Measurements from ENCODE around the gene TBC1D22A. TPM values are rescaled to one million over a fixed set of nuclear protein-coding genes. Genes with fewer than 3 reads are reported as not detected.

TBC1D22A gene
- polyA plus RNA-seq, 1 experiment: 24.2 TPM

DNA sequence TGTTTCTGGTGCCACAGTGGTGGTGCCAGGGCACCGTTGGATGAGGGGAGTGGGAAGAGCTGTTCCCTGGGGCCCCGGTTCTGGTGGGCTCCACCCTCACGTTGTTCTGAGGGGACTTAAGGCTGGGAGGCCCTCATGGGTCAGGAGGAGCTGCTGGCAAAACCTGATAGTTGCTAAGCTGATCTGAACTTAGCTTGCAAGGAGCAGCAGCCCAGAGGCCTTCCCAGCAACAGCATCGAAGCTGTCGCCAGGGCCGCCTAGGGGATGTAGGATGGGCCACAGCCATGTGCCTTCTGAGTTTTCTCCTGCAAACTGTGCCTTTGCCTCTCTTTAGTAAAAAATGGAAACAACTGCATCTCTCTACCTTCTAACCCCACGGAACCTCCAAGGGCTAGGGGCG, 240.2 kb downstream of the TBC1D22A start:
- Histone ChIP-seq H3K27me3 (ENCODE audit: control insufficient read depth, insufficient read depth, low read length) (no peaks in the 10 kb centered on the region), H3K36me3 (ENCODE audit: control insufficient read depth, insufficient read depth, low read length) (0 out of 2 replicates have a peak, but pooled peaks cover 1% of the 10 kb centered on the region), H3K4me3 (ENCODE audit: low read depth, low read length) (no peak overlapping the region)
- no peak for DNase-seq (ENCODE audit: low read depth)
- CTCF ChIA-PET: interaction anchor here (1.4 kb wide), 1 partner anchor 10 kb away, joined by 3 read pairs; no protein-coding TSS in a partner anchor
- POLR2A ChIA-PET: no interaction called here
- TF ChIP-seq, protein P1, sequence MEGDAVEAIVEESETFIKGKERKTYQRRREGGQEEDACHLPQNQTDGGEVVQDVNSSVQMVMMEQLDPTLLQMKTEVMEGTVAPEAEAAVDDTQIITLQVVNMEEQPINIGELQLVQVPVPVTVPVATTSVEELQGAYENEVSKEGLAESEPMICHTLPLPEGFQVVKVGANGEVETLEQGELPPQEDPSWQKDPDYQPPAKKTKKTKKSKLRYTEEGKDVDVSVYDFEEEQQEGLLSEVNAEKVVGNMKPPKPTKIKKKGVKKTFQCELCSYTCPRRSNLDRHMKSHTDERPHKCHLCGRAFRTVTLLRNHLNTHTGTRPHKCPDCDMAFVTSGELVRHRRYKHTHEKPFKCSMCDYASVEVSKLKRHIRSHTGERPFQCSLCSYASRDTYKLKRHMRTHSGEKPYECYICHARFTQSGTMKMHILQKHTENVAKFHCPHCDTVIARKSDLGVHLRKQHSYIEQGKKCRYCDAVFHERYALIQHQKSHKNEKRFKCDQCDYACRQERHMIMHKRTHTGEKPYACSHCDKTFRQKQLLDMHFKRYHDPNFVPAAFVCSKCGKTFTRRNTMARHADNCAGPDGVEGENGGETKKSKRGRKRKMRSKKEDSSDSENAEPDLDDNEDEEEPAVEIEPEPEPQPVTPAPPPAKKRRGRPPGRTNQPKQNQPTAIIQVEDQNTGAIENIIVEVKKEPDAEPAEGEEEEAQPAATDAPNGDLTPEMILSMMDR (IDR thresholded peaks at IDR 0.05; ENCODE audit: insufficient read depth, low read depth, low read length): no peak

DNA sequence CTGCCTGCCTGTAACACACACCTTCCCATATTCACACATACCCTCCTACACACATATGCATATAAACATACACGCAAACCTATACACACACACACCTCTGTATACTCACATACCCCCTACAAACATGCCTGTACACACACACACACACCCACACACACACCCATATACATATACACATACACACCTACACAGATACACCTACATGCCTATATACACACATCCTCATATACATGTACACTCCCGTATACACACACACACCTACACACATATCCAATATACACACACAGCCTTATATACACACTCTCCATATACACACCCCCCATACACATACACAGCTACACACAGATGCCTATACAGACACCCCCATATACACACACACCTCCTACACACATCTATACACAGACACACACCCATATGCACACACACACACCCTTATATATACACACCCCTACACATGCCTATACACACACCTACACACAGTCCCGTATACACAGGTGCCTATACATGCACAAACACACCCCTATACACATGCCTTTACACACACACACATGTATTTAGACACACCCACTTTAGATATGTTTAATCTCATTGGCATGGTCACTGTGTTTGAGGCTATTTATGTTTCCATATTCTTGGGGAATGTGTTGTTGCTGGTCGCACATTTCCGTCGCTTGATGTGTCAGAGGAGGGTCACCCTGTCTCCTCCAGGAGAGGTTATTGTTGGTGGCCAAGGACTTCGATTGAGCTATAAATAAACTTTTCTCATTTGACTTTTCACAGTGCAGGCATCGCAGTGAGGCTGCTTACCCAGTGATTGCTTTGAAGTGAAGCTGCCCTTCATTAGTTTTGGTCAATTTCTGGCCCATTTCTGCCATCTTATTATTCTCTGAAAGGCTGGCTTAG, 243.3 kb downstream of the TBC1D22A start:
- H3K36me3 ChIP-seq (ENCODE audit: control insufficient read depth, insufficient read depth, low read length): no peaks in the 10 kb centered on the region
- POLR2A ChIA-PET: no interaction called here
- CTCF ChIA-PET: no interaction called here
- TF ChIP-seq, protein P1 (IDR thresholded peaks at IDR 0.05; ENCODE audit: insufficient read depth, low read depth, low read length): no peak
- no peak overlapping the region for H3K4me3 ChIP-seq (ENCODE audit: low read depth, low read length)
- H3K27me3 ChIP-seq (ENCODE audit: control insufficient read depth, insufficient read depth, low read length): no peaks in the 10 kb centered on the region
- no peak for DNase-seq (ENCODE audit: low read depth)

GRCh38 chr22:47006433-47006832, 244.0 kb downstream of the TBC1D22A start:
- DNase-seq (ENCODE audit: low read depth): no peak
- Histone ChIP-seq H3K36me3 (ENCODE audit: control insufficient read depth, insufficient read depth, low read length) (no peaks in the 10 kb centered on the region), H3K4me3 (ENCODE audit: low read depth, low read length) (no peak overlapping the region), H3K27me3 (ENCODE audit: control insufficient read depth, insufficient read depth, low read length) (no peaks in the 10 kb centered on the region)
- TF ChIP-seq, protein P1 (IDR thresholded peaks at IDR 0.05; ENCODE audit: insufficient read depth, low read depth, low read length): no peak
- ChIA-PET POLR2A (no interaction called here), CTCF (interaction anchor here (2.4 kb wide), 1 partner anchor 10 kb away, joined by 6 read pairs; no protein-coding TSS in a partner anchor)

GRCh38 chr22:47006869-47007268, 244.4 kb downstream of the TBC1D22A start:
- DNase-seq (ENCODE audit: low read depth): no peak
- Histone ChIP-seq H3K4me3 (ENCODE audit: low read depth, low read length) (no peak overlapping the region), H3K27me3 (ENCODE audit: control insufficient read depth, insufficient read depth, low read length) (no peaks in the 10 kb centered on the region), H3K36me3 (ENCODE audit: control insufficient read depth, insufficient read depth, low read length) (no peaks in the 10 kb centered on the region)
- ChIA-PET CTCF (interaction anchor here (2.4 kb wide), 1 partner anchor 10 kb away, joined by 6 read pairs; no protein-coding TSS in a partner anchor), POLR2A (no interaction called here)
- TF ChIP-seq, protein P1 (IDR thresholded peaks at IDR 0.05; ENCODE audit: insufficient read depth, low read depth, low read length): no peak

DNA sequence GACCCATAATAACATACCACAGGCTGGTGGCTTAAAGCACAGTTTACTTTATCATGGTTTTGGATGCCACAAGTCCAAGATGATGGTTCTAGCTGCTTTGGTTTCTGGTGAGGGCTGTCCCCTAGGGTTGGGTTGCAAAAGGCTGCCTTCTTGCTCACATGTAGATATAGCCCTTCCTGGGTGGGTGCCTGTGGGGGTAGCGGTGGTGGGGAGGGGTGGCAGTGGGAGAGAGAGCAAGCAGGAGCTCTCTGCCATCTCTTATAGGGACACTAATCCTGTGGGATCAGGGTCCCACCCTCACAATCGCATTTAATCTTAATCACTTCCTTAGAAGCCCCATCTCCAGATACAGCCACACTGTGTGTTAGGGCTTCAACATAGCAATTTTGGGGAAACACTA, 245.0 kb downstream of the TBC1D22A start:
- H3K27me3 ChIP-seq (ENCODE audit: control insufficient read depth, insufficient read depth, low read length): no peaks in the 10 kb centered on the region
- ChIA-PET POLR2A (no interaction called here), CTCF (interaction anchor here (2.4 kb wide), 1 partner anchor 9 kb away, joined by 6 read pairs; no protein-coding TSS in a partner anchor)
- H3K36me3 ChIP-seq (ENCODE audit: control insufficient read depth, insufficient read depth, low read length): no peaks in the 10 kb centered on the region
- H3K4me3 ChIP-seq (ENCODE audit: low read depth, low read length): no peak overlapping the region
- TF ChIP-seq, protein P1 (IDR thresholded peaks at IDR 0.05; ENCODE audit: insufficient read depth, low read depth, low read length): no peak
- no peak for DNase-seq (ENCODE audit: low read depth)
